NOMO-1 (cell line): ENCODE measurements around the gene HS3ST4.
"Not testable (repeated sequence)": the region's sequence is repeated elsewhere in the genome, so short reads cannot be mapped to it uniquely, and the experiment has no call there.

Experiments used
- DNase-seq, 2 experiments: peaks; one replicate each; lab custom pipeline; 2025; ENCODE audit not compliant: unreplicated experiment in 2 of 2; lab: John Stamatoyannopoulos, UW

Gene HS3ST4

GRCh38 chr16:25729188-25729915 lies 37.6 kb downstream of the HS3ST4 start:
- DNase-seq, result peak; percentile 5 to 19

DNA sequence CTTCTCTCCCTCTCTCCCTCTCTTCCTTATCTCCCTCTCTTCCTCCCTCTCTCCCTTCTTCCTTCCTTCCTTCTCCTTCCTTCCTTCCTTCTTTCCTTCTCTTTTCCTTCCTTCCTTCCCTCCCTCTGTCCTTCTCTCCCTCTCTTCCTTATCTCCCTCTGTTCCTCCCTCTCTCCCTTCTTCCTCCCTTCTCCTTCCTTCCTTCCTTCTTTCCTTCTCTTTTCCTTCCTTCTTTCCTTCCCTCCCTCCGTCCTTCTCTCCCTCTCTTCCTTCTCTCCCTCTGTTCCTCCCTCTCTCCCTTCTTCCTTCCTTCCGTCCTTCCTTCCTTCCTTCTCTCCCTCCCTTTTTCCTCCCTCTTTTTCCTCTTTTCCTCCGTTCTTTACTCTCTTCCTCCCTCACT lies 38.6 kb downstream of the HS3ST4 start:
- DNase-seq, result no peak

DNA sequence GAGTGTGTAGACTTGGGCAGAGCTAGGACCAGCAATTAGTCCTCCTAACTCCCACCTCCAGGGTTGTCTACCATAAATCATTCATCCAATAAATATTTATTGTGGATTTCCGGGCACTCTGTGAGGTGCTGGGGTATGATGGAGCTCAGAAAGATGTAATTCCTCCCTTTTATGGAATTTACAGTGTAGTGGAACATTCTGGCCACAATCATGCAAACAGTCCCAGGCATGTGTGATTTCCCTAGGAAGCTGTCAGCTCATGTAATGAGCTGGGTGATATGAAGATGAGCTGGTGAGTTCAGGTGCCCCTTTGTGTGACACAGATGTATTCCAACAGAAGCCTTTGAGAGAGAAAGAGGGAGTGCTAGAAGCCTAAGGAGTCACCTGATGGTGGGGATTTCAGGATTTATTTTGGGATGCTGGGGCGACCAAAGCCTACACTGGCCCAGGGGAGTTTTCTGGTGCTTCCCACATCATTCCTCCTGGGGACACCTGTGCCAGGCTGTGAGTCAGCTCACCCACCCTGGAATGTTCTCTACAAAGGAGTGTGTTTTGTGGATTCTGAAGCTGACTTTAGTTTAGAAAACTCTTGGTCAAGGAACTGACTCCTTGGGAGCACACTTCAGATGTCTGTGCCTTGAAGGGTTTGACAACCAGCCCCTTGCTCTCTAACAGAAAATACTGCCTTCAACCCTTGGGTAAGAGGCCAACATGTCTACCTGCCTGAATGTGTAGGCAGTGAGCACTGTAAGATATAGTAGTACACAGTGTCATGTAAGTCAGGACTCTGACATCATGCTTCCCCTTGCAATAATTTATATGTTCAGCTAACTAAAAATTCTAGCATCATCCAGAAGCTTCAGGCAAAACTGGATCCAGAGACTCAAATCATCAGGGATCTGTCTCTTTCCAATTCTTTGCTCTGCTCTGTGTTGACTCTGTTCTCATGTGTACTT lies 42.9 kb downstream of the HS3ST4 start:
- DNase-seq, result no peak

DNA sequence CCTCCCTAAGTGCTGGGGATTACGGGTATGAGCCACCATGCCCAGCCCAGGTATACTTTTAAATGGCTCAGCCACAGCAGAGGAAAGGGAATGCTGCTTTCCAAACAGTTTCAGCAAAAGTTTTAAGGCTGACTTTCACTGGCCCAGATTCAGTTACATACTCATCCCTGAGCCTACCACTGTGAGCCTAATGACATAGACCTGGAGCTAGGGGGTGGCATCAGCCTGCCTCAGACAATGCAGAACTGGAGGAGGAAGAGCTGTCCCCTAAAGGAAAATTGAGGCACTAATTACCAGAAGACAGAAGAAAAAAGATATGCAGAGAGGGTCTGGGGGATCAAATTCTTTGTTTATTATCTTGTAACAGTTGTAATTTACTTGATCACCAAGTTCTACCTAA lies 43.9 kb downstream of the HS3ST4 start:
- DNase-seq, result no peak

- no peak for DNase-seq
Observed at GRCh38 chr16:25747160-25747758, 55.5 kb downstream of the HS3ST4 start.

DNA sequence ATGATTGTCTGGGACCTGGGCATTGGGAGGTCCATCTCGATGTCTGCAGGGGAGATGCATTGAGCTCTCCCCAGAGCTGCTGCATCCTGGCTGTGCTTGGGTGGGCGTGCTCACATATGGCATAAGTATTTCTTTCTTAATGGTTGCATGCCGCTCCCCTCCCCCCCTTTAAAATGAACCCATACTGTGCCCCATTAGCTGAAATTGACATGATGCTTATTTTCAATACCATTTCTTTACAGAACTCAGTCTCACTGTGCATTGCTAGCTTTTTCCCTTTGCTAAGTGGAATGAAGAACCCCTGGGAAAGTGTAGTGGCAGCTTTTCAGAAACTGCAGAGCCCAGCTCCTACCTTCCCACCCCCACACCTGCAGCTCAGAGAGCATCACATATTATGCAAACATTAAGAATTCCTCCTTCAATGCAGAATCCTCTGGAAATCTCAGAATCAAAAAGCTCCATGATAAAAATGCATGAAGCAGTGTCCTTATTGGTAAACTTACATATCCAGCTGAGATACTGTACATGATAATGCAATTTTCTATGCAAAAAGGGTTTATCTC lies 56.4 kb downstream of the HS3ST4 start:
- no peak for DNase-seq

GRCh38 chr16:25750488-25751216 lies 58.9 kb downstream of the HS3ST4 start:
- DNase-seq, result no peak

DNA sequence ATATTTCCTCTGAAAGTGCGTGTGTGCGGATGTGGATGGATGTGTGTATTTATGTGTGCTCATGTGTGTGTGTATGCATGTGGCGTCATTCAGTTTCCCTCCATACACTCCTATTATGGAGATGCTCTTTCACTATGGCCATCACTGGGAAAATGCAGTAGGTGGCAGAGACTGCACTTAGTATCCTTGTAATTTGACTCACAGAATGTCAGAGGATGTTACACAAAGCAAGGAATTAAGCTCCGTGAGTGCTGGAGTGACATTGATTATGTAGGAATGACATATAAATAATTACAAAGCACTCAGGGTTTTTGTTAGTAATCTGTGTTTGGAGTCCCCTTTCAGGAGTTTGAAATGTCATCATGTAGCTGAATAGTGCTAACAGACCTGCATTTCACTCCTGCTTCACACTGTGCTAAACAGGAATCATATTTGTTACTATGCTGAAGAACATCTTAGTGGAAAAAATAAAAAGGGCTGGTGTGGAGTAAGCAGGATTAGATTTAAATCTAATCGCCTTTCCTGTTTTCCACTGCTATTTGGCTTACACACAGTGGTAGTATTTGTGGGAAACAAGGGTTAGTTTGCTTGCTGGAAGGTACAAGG lies 59.6 kb downstream of the HS3ST4 start:
- no peak for DNase-seq

DNA sequence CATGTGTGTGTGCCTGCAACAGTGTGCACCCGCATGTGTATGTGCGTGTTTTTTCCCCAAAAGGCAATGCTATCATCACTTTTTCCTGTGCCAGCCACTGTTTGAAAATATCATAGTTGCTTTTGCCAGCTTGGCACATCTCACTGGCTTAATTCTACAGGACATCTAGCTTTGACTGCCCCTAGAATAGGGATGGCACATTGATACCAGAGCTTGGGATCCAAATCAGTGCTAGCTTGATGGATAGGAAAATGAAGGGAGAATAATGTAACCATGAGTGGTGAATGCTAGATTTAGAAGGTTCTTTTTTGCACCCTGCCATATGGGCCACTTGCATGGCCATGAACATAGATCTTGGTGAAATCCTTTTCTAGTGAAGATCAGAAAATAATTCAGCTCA lies 72.7 kb downstream of the HS3ST4 start:
- no peak for DNase-seq

DNA sequence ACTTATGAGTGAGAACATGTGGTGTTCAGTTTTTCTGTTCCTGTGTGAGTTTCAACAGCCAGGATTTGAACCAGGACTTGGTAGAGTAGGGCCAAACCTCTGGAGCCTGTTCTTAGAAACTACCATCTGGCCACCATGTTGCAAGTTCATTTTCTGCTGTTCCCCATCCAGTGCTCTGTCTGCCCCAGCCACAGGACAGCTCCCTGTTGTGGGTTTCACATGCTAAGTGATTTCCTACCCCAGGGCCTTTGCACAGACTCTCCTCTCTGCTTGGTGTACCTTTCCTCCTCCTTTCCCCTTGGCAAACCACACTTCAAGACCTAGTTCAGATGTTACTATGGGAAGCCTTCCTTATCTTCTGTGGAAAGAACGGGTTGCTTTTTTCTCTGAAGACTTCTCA lies 79.5 kb downstream of the HS3ST4 start:
- DNase-seq, result no peak

GRCh38 chr16:25771812-25772568 lies 80.2 kb downstream of the HS3ST4 start:
- DNase-seq, result no peak

- DNase-seq, result not testable (repeated sequence)
Observed at GRCh38 chr16:25776214-25776613, 84.5 kb downstream of the HS3ST4 start.

DNA sequence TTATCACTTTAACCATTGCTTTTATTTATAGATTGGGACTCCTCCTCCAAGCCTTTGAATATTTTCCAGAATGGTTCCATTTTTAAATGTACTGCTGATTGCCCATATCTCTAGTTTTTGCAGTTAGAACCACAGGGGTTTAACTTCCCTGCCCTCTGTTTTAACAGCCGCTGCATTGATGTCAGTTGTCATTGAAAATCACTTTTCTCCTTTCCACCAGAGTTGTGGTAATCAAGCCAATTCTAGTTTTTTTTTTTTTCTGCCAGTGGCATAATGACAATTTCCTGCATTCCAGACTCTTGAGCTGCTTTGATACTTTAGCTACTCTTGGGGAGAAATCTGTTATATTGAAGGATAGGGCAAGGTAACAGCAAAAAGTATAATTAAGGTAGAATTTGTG lies 91.5 kb downstream of the HS3ST4 start:
- DNase-seq, result no peak

GRCh38 chr16:25785361-25785760 lies 93.6 kb downstream of the HS3ST4 start:
- no peak for DNase-seq

DNA sequence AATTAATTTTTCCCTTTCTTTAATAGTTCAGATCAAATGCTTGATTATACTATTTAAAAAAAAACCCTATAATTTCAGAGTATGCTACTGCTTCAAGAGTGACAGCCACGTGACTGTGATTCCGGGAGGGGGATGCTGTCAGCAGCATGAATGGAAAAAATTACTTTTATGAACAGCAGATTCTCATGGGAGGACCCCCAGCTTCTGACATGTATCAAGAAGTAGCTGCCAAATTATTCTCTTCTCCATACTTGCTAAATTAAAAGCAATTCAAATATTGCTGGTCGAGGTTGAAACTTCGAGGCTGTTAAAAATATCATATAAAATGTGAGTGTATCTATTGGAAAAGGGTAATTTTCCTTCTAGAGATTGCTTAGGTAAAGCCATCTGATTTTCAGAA lies 95.0 kb downstream of the HS3ST4 start:
- no peak for DNase-seq

GRCh38 chr16:25788637-25789036 lies 96.9 kb downstream of the HS3ST4 start:
- DNase-seq, result no peak

DNA sequence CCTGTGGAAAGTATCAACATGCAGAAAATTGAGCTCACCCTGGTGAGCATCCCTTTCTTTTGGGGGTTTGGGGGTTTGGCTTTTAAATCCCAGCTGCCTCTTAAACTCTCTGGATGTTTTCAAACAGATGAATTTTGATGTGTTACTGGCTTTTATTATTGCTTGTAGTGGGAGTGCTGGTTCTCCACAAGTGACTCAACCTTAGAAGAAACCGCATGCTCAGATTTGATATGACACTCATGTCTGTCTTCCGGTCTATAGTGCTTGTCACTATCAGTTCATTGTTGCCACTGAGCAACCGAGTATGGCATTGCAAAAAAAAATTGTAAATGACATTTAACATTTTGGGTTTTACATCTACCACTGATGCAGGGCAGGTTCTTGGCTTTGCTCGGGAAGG lies 104.5 kb downstream of the HS3ST4 start:
- no peak for DNase-seq

DNA sequence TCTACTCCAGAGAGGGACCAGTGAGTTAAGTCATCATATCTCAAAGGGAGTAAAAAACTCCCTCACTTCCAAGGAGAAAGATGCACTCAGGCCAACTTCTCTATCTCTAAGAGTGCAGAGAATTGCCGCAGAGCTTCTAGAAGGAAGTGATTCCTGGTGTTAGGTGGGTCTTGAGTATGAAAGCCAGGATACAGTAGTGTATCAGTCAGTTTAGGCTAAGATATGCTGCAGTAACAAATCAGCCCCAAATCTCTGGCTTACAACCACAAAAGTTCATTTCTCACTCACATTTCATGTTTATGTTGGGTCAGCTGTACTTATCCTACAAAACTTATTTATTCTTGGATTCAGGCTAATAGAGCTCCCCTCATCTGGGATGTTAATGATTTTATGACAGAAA lies 106.3 kb downstream of the HS3ST4 start:
- no peak for DNase-seq

GRCh38 chr16:25799816-25800215 lies 108.1 kb downstream of the HS3ST4 start:
- no peak for DNase-seq
